PFSK-1 (cell line): ENCODE measurements around the gene EPHA8.

ENCODE experiments used
- FOXP2 ChIP-seq: optimal IDR thresholded peaks from 2 replicates; pipeline ENCODE3; 2011; ENCODE audit warnings: borderline replicate concordance, control low read depth, inconsistent platforms; ENCODE audit not compliant: insufficient read depth; ENCODE audit errors: extremely low read length, extremely low read depth
- POLR2AphosphoS5 ChIP-seq: IDR thresholded peaks from 2 replicates; pipeline ENCODE4 v1.6.1; 2012; ENCODE audit warnings: low read depth, mild to moderate bottlenecking, control low read depth, low read length, moderate library complexity
- SIN3A ChIP-seq: IDR thresholded peaks from 2 replicates; pipeline ENCODE4 v1.6.1; 2012; ENCODE audit warnings: mild to moderate bottlenecking, low read length, moderate library complexity, borderline replicate concordance; ENCODE audit not compliant: insufficient read depth
- TAF1 ChIP-seq: IDR thresholded peaks from 2 replicates; pipeline ENCODE4 v1.6.1; 2012; ENCODE audit warnings: low read length, control low read depth, borderline replicate concordance; ENCODE audit not compliant: insufficient read depth
- TF ChIP-seq, protein P1 (sequence below), 2 experiments: IDR thresholded peaks; 2 replicates each; pipeline versions ENCODE4 v1.6.1 to v1.8.0; 2011 to 2012; ENCODE audit warnings: low read depth in 2 of 2, low read length in 2 of 2, control low read depth in 1 of 2, inconsistent platforms in 1 of 2, mild to moderate bottlenecking in 1 of 2, moderate library complexity in 1 of 2; ENCODE audit not compliant: insufficient read depth in 1 of 2

EPHA8 gene

DNA sequence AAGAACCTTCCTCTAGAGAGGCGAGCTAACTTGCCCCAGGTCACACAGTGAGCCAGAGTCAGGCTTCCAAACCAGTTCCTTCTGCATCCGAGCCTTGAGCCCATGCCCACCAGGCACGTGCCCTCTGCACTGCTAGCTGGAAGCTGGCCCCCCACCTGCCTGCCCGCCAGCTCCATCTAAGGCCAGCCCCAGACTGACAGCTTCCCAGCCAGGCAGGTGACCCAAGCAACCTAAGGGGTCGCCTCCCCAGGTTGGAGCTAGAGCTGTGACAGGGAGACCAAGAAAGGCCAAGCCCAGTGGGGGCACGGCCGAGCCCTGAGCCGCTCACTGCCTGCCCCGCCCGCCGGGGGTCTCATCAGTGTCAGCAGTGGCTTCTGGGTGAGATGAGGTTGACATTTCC lies 53.3 kb downstream of the EPHA8 start:
- TF ChIP-seq FOXP2 (no peak), SIN3A (no peak), TAF1 (no peak), POLR2AphosphoS5 (no peak)
- TF ChIP-seq, protein P1, sequence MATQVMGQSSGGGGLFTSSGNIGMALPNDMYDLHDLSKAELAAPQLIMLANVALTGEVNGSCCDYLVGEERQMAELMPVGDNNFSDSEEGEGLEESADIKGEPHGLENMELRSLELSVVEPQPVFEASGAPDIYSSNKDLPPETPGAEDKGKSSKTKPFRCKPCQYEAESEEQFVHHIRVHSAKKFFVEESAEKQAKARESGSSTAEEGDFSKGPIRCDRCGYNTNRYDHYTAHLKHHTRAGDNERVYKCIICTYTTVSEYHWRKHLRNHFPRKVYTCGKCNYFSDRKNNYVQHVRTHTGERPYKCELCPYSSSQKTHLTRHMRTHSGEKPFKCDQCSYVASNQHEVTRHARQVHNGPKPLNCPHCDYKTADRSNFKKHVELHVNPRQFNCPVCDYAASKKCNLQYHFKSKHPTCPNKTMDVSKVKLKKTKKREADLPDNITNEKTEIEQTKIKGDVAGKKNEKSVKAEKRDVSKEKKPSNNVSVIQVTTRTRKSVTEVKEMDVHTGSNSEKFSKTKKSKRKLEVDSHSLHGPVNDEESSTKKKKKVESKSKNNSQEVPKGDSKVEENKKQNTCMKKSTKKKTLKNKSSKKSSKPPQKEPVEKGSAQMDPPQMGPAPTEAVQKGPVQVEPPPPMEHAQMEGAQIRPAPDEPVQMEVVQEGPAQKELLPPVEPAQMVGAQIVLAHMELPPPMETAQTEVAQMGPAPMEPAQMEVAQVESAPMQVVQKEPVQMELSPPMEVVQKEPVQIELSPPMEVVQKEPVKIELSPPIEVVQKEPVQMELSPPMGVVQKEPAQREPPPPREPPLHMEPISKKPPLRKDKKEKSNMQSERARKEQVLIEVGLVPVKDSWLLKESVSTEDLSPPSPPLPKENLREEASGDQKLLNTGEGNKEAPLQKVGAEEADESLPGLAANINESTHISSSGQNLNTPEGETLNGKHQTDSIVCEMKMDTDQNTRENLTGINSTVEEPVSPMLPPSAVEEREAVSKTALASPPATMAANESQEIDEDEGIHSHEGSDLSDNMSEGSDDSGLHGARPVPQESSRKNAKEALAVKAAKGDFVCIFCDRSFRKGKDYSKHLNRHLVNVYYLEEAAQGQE (IDR thresholded peaks at IDR 0.05; ENCODE audit: insufficient read depth in 1 of 2, low read depth in 2 of 2, low read length in 2 of 2): no peak

DNA sequence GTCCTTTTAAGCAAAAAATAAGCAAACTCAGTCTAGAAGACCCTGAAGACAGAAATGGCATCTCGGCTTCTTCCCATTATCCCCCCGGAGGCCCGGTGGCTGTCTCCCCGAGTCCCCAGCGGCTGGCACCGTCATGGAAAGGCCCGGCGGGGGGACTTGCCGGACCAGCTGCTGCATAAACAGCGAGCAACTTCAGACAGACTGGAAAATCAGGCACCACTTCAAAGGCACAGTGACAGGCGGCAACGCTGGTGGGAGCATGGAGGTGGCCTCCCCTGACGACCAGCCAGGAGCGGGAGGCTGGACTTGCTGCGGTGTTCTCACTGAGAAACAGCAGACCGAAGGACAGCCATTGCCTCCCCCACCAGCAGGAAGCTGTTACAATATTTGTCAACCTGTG lies 54.8 kb downstream of the EPHA8 start:
- TF ChIP-seq SIN3A: no peak
- TF ChIP-seq FOXP2: no peak
- TF ChIP-seq, protein P1 (IDR thresholded peaks at IDR 0.05; ENCODE audit: insufficient read depth in 1 of 2, low read depth in 2 of 2, low read length in 2 of 2): no peak
- TF ChIP-seq POLR2AphosphoS5: no peak
- no peak for TF ChIP-seq TAF1

DNA sequence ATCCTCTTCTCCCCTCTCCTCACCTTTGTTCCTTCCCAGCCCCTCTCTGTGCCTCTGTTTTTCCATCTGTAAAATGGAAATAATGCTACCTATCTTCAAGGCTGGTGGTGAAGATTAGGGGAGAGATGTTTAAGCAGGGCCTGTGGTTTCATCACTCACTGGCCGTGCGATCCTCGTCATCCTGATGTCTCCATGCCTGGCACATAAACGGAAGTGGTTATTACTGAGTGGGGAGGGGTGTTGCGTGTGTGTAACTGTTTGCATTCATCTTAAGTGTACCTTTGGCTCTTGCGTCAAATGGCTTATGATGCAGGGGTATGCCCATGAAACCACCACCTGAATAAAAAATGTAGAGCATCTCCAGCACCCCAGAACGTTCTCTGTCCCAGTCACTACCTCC lies 56.0 kb downstream of the EPHA8 start:
- TF ChIP-seq SIN3A (no peak), POLR2AphosphoS5 (no peak), TAF1 (no peak), FOXP2 (no peak)
- TF ChIP-seq, protein P1 (IDR thresholded peaks at IDR 0.05; ENCODE audit: insufficient read depth in 1 of 2, low read depth in 2 of 2, low read length in 2 of 2): no peak

DNA sequence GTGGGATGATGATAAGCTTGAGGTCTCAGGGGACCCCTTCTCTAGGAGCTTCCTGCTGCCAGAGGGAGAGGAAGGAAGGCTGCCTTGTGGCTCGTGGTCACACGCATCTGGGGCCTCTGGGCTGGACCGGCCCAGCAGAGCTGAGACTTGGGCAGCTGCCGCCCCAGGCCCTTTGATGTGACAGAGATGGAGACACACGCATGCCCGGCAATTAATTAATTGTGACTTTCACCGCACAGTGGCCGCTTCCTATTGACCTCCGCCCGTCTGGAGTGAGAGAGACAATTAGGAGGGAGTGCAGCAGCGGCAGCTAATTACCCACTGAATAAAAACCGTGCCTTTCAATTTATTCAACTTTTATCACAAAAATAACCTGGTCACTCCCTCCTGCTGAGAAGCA lies 56.5 kb downstream of the EPHA8 start:
- no peak for TF ChIP-seq POLR2AphosphoS5
- TF ChIP-seq TAF1: no peak
- TF ChIP-seq, protein P1 (IDR thresholded peaks at IDR 0.05; ENCODE audit: insufficient read depth in 1 of 2, low read depth in 2 of 2, low read length in 2 of 2): no peak
- TF ChIP-seq FOXP2: no peak
- TF ChIP-seq SIN3A: no peak

DNA sequence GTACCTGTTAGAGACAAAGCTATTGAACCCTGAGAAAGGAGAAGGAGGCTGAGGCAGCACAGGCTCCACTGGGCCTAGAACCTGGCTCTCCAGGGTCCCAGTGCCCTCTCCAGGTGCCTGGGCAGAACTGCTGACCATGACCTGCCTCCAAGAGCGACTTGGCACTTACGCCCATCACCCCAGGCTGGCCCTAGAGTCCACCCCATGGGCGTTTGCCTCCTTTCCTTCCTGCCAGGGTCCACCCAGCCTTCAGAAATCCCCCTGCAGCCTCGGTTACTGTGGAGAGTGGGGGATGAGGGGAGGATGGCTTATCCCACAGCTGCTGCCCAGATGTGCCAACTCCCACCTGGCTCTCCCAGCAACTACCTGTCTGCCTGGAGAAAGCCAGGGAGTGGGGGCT lies 58.5 kb downstream of the EPHA8 start:
- no peak for TF ChIP-seq POLR2AphosphoS5
- TF ChIP-seq FOXP2: no peak
- no peak for TF ChIP-seq TAF1
- no peak for TF ChIP-seq SIN3A
- TF ChIP-seq, protein P1 (IDR thresholded peaks at IDR 0.05; ENCODE audit: insufficient read depth in 1 of 2, low read depth in 2 of 2, low read length in 2 of 2): no peak
